ENCODE measurements around the gene PARD3.
"Not testable (repeated sequence)": the region's sequence is repeated elsewhere in the genome, so short reads cannot be mapped to it uniquely, and the experiment has no call there.

Gene PARD3

DNA sequence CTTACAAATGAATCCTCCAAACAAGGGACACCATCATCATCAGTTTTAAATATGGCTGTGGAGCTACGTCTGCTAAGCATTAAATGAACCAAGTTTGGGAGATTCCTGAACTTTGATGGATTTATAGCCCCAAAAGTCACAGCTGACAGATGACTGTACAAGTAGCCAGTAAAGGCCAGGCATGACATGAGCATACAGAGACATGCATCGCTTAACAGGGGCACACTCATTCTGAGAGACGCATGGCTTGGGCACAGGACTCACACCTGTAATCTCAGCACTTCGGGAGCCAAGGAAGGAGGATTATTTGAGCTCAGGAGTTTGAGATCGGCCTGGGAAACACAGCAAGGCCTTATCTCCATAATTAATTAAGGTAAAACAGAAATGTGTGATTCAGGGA, 166.2 kb downstream of the PARD3 start:
- TF ChIP-seq, protein P1, sequence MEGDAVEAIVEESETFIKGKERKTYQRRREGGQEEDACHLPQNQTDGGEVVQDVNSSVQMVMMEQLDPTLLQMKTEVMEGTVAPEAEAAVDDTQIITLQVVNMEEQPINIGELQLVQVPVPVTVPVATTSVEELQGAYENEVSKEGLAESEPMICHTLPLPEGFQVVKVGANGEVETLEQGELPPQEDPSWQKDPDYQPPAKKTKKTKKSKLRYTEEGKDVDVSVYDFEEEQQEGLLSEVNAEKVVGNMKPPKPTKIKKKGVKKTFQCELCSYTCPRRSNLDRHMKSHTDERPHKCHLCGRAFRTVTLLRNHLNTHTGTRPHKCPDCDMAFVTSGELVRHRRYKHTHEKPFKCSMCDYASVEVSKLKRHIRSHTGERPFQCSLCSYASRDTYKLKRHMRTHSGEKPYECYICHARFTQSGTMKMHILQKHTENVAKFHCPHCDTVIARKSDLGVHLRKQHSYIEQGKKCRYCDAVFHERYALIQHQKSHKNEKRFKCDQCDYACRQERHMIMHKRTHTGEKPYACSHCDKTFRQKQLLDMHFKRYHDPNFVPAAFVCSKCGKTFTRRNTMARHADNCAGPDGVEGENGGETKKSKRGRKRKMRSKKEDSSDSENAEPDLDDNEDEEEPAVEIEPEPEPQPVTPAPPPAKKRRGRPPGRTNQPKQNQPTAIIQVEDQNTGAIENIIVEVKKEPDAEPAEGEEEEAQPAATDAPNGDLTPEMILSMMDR (conservative IDR thresholded peaks at IDR 0.05; ENCODE audit: control insufficient read depth, insufficient read depth, low read depth, low read length), result no peak
- DNase-seq (ENCODE audit: low read depth), result no peak
- H3K4me3 ChIP-seq (ENCODE audit: control insufficient read depth, low read depth, low read length), result no peak overlapping the region

DNA sequence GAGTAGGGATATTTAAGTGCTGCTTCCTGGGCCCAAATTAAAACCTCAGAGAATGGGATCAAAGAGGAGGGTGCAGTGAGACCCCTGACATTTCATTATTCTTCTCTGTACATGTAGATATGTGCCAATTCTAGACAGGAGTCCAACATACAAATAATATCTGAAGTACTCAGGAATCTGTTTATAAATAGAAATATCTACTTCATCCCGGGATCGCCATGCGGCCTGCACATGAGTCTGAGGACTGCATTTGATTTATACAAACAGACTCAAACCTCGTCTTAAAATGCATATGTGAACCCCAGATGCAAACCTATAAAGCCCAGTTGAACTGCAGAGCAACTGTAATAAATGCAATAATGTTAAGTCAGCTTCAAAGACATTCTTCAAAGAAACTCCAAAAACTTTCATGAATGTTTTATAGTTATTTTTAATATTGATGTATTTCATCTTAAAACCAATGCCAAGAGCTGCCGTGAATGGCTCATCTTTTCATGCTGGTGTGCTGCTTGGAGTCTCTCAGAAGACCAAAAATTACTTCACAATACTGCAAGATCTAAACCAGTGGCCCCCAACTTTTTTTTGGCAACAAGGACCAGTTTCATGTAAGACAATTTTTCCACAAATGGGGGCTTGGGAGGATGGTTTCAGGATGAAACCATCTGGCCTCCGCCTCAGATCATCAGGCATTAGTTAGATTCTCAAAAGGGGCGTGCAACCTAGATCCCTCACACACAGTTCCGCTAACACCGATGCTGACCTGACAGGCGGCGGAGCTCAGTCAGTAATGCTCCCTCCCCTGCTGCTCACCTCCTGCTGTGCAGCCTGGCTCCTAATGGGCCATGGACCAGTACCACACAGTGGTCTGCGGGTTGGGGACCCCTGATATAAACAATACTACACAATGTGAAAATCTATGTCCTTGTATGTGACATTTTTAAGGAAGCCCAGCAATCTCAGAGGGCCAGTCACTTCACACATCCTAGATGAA, 166.9 kb downstream of the PARD3 start:
- DNase-seq (ENCODE audit: low read depth), result no peak
- TF ChIP-seq, protein P1 (conservative IDR thresholded peaks at IDR 0.05; ENCODE audit: control insufficient read depth, insufficient read depth, low read depth, low read length), result no peak
- H3K4me3 ChIP-seq (ENCODE audit: control insufficient read depth, low read depth, low read length), result no peak overlapping the region

DNA sequence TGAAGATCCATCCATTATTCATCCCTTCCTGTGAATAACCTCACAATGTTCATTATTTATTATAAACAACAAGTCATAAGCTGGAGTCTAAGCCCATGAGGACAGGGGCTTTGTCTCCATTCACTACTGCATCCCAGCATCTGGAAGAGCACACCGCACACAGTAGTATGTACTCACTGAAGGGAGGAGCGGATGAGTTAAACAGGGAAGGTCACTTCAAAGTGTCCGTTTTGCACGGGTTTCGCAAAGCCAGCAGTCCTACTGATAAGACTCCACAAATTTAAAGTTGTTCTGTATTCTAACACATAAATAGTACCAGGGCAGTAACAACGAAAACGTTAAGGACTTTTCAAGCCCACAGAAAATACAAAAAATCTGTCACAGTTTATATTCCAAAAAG, 167.9 kb downstream of the PARD3 start:
- TF ChIP-seq, protein P1 (conservative IDR thresholded peaks at IDR 0.05; ENCODE audit: control insufficient read depth, insufficient read depth, low read depth, low read length), result no peak
- no peak overlapping the region for H3K4me3 ChIP-seq (ENCODE audit: control insufficient read depth, low read depth, low read length)
- no peak for DNase-seq (ENCODE audit: low read depth)

DNA sequence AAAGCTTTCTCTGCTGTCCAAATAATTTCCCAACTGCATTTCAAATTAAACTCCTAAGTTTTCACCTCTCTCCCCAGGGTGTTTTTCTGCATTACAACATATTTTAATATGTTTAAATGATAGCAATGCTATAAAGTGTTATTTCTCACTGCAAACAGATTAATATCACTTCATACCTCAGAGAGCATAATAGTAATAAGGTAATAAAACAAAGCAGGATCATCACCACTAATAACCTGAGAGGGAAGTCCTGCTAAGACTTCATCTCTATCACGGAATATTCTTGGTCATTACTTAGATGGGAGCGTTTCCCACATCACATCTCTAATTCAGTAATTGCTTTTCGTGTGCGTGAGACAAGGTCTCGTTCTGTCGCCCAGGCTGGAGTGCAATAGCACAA, 168.8 kb downstream of the PARD3 start:
- H3K4me3 ChIP-seq (ENCODE audit: control insufficient read depth, low read depth, low read length), result no peak overlapping the region
- TF ChIP-seq, protein P1 (conservative IDR thresholded peaks at IDR 0.05; ENCODE audit: control insufficient read depth, insufficient read depth, low read depth, low read length), result no peak
- no peak for DNase-seq (ENCODE audit: low read depth)

DNA sequence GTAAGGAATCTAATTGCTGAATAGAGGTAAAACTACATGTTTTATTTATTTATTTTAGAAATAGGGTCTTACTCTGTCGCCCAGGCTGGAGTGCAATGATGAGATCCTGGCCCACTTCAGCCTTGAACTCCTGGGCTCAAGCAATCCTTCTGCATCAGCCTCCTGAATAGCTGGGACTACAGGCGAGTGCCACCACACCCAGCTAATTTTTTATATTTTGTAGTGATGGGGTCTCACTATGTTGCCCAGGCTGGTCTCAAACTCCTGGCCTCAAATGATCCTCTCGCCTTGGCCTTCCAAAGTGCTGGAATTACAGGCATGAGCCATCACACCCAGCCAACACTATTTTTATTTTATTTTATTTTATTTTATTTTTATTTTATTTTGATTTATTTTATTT, 170.3 kb downstream of the PARD3 start:
- DNase-seq (ENCODE audit: low read depth); H3K4me3 ChIP-seq (ENCODE audit: control insufficient read depth, low read depth, low read length): not testable (repeated sequence)

DNA sequence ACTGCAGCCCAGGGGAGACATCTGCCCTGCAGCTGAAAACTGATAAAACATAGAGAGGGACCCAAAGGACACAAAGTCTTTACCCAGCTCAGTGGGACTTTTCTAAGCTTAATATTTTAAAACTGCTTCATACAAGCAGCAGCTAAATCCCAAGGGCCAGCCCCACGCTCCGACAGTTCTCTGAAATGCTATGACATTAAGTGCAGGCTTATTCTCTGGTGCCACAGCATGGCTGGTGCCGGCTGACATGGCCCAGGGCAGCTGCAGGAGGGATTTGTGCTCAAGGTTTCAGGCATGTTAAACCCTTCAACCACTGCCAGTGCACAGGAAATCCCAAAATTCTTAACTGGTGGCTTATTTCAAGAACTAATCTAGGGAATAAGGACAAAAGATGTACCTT, 170.9 kb downstream of the PARD3 start:
- TF ChIP-seq, protein P1 (conservative IDR thresholded peaks at IDR 0.05; ENCODE audit: control insufficient read depth, insufficient read depth, low read depth, low read length), result no peak
- DNase-seq (ENCODE audit: low read depth), result no peak
- H3K4me3 ChIP-seq (ENCODE audit: control insufficient read depth, low read depth, low read length), result no peak overlapping the region

DNA sequence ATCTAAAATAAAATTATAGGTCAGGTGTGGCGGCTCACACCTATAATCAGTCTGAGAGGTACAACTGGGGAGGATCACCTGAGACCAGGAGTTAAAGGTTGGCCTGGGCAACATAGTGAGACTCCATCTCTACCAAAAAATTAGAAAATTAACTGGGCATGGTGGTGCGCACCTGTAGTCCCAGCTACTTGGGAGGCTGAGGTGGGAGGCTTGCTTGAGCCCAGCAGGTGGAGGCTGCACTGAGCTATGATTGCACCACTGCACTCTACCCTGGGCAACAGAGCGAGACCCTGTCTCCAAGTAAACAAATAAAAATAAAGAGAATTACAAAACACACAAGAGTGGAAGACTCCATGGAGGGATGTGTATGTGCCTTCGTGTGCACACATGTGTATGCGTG, 171.5 kb downstream of the PARD3 start:
- TF ChIP-seq, protein P1 (conservative IDR thresholded peaks at IDR 0.05; ENCODE audit: control insufficient read depth, insufficient read depth, low read depth, low read length), result no peak
- no peak for DNase-seq (ENCODE audit: low read depth)

More for the DNA sequence above, 171.5 kb downstream of the PARD3 start:
- no peak overlapping the region for H3K4me3 ChIP-seq (ENCODE audit: control insufficient read depth, low read depth, low read length)

Measured in fibroblast of mammary gland (primary cell).